GM19193 (cell line): ENCODE results near the gene EIF2B4.

Source experiments
- POLR2A ChIP-seq: IDR thresholded peaks from 4 replicates; pipeline ENCODE4 v1.6.1; 2011; ENCODE audit not compliant: insufficient read depth, insufficient read length; ENCODE audit errors: extremely low read depth

EIF2B4 gene

DNA sequence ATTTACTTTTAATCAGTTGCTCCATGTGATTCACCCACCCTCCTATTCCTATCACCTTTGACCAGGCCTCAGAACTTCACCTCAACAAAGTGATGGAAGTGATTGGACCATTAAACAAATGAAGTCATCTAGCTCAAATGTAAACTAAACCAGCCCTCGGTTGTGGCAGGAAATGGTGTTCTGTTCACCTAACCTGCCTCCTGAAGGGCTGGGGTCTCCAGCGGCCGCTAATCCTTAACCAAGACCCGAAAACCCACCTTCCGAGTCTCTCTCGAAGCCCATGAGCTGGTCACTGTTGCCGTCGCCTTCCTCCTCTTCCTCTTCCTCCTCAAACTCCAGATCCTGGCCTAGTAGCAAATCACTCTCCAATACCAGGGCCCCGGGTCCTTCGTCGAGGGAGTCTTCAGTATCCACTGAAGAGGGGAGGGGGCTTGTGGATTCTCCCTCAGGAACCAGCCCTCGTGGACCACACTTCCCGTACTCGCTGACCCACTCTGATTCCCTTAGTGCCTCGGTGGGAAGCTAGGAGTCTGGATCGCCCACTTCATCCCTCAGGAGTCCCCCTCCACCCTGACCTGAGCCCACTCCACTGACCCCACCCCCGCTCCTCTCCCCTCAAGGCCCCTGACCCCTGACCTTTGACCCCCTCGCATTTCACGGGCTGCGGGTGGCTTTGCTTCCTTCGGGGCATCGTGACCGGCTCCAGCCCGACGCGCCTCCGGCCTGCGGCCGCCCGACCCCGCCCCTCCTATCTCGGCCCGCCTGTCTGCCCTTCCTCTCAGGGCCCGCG lies 9.9 kb upstream of the EIF2B4 start:
- TF ChIP-seq POLR2A = no peak

DNA sequence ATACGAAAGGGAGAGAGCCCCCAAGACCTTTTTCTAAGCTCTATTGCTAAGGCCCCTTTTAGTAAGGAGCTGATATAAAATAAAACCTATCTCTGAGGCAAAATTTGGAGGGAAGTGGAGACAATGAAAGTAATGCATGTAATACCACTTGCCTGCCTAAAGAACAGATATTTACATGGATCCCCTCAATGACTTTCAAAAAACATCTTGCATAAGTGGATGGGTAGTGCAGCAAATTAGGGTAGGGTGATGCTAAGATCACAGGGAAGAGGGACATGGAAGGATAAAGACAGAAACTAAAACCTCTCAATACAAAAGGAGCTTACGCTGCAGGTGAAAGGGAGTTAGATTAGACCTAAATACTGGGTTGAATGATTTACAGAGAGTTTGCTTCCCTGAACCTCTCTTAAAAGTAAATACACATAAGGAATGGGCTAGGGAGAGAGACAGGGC lies 9.3 kb upstream of the EIF2B4 start:
- no peak for TF ChIP-seq POLR2A

DNA sequence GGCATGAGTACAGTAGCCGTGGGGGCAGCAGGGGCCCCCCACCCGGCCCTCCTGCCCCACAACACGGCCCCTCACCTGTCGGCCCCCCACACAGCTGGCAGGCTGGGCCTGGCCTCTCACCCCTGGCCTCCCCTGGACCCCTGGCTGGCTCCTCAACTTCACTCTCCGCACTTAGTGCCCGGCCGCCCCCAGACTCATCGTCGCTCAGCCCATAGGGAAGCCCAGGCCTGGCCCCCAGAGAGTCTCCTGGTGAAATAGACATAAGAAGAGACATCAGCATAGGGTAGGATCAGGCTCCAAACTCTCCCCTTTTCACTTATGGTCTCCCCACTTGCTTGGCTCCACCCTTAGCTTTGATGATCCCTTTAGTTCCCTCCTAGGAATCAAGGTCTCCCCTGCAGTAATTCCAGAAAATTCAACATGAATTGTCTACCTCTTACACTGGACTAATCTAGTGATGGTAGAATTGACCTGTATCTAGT lies 8.7 kb upstream of the EIF2B4 start:
- no peak for TF ChIP-seq POLR2A

DNA sequence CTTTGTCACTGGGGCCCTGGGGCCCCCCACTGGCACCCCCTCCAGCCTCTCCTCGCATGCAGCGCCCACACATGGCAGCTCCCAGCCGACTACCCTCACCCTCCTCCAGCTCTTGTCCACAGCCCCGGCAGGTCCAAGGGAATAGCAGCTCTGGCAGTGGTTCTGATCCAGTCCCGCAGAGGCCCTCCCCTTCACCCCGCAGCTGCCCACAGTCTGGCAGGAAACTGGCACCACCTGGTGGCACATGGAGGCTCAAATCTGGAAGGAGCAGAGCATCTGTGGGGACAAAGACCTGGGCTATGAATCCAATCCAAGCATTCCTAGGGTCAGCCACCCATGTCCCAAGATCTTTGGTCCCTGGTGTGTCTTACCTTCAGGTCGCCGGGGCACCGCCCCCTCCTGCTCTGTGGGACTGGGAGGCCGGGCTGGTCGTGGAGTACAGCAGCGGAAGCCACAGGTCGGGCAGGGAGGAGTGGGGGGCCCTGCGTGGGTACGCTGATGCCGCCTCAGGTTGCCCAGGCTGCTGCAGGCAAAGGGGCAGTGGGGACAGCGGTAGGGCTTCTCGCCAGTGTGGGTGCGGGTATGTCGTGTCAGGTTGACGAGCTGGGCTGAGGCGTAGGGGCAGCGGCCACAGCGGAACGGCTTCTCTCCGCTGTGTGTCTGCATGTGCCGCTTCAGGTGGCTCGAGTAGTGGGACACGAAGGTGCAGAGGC lies 8.1 kb upstream of the EIF2B4 start:
- peak; percentile 3 for TF ChIP-seq POLR2A

DNA sequence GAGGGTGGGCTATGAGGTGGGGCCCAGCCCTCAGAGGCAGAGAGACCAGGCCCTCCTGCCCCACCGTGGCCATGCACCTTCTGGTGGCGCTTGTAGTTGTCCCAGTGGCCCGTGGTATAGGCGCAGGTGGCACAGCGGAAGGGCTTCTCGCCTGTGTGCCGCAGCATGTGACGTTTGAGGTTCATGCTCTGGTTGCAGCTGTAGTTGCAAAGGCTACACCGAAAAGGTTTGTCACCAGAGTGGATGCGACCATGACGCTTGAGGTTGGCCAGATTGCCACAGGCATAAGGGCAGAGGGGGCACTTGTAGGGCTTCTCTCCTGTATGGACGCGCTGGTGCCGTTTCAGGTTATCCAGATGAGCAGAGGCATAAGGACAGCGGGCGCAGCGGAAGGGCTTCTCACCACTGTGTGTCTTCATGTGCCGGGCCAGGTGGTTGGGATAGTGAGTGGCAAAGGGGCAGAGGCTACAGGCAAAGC lies 7.5 kb upstream of the EIF2B4 start:
- TF ChIP-seq POLR2A = peak; percentile 33

DNA sequence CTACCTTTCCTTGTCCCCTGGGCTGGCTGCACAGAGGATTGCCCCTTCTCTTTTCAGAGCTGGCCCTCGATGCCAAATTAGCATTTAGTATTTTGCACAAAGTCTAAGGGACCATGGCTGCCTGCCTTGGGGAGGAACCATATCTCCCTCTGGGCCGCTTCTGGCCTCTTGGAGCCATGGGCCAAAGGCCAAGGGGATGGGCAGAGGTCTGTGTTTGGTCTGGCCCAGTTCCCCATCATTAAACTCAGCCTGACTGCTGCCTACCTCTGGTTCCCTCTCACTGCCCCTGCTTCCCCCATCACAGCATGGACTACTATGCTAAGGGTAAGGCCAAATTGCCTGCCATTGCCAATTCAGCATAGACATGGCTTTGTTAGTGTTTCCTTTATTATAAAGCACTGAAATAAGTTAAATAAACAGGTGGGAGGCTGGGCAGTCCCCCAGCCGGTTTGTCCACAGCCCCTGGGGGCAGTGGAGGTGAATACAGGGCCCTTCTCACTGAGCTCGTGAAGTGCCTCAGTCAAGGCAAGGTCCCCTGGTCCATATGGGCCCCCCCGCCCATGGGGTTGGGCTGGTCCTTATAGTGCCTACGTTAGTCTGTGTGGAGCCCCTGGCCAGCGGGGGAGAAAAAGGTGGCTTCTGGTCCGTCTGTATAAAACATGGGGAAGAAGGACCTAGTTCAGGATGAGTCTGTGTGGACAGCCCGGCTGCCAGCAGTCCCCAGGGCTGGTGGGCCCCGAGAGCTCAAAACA lies 6.9 kb upstream of the EIF2B4 start:
- no peak for TF ChIP-seq POLR2A

DNA sequence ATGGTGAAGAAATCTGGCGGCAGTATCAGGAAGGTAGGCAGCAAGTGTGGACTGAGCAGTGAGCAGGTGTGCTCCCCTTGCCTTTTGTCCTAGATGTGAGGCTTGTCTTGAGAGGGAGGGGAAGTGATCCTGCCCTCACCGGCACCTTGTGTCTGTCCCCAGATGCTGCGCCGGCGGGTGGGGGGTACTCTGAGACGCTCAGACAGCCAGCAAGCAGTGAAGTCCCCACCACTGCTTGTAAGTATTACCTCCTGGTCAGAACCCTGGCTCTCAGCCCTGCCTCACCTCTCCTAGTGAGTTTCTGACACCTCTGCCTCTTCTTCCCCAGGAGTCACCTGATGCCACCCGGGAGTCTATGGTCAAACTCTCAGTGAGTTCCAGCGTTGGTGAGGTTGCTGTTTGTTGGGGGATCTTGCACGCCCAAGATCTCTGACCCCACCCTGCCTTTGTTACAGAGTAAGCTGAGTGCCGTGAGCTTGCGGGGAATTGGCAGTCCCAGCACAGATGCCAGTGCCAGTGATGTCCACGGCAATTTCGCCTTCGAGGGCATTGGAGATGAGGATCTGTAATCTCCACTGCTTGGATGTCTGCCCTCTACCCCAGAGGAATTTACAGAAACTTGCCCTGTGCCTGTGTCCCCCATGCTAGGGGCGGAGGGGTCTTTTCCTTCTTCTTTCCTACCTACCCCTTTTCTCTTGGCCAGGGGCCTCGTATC lies 6.2 kb upstream of the EIF2B4 start:
- peak; percentile 21 for TF ChIP-seq POLR2A

DNA sequence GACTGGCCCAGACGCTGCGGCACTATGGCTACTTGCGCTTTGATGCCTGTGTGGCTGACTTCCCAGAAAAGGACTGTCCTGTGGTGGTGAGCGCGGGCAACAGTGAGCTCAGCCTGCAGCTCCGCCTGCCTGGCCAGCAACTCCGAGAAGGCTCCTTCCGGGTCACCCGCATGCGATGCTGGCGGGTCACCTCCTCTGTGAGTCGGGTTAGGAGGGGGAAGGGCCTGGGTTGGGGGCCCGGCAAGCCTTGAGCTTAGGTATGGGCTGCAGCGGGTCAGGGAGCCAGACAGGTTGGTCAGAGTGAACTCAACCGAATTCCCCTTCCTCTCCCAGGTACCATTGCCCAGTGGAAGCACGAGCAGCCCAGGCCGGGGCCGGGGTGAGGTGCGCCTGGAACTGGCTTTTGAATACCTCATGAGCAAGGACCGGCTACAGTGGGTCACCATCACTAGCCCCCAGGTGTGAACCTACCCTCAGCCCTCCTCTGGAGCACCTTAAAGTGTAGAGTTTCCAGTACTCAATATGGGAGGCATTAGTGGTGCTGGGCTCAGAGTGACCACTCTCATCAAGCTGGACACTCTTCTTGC lies 5.5 kb upstream of the EIF2B4 start:
- no peak for TF ChIP-seq POLR2A

DNA sequence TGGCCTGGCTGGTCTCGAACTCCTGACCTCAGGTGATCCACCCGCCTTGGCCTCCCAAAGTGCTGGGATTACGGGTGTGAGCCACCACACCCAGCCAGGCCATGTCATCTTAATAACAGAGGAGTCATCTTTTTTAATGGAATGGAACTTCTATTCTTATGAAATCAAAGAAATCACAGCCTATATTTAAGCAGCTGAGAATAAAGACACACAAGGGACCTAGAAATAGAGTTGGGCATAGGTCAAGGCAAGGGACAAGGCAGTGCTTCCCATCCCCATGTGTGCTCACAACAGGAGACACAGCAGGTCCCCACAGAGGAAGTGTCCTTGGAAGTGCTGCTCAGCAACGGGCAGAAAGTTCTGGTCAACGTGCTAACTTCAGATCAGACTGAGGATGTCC lies 3.4 kb upstream of the EIF2B4 start:
- TF ChIP-seq POLR2A = no peak

DNA sequence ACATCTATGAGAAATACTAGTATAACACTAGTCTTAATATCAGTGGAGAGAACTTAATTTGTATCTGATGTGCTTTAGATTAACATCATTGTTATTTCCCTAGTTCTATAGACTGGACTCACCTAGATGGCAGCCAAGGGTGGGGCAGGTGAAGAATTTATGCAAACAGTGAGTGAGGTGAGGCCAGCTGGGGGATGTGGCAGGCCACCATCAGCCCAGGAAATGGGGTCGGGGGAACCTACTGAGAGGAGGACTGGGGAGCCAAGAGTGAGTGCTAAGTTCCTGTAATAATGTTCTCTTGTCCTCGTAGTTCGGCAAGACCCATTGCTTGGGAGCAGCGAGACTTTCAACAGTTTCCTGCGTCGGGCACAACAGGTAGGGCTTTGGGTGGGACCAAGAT lies 2.8 kb upstream of the EIF2B4 start:
- no peak for TF ChIP-seq POLR2A

DNA sequence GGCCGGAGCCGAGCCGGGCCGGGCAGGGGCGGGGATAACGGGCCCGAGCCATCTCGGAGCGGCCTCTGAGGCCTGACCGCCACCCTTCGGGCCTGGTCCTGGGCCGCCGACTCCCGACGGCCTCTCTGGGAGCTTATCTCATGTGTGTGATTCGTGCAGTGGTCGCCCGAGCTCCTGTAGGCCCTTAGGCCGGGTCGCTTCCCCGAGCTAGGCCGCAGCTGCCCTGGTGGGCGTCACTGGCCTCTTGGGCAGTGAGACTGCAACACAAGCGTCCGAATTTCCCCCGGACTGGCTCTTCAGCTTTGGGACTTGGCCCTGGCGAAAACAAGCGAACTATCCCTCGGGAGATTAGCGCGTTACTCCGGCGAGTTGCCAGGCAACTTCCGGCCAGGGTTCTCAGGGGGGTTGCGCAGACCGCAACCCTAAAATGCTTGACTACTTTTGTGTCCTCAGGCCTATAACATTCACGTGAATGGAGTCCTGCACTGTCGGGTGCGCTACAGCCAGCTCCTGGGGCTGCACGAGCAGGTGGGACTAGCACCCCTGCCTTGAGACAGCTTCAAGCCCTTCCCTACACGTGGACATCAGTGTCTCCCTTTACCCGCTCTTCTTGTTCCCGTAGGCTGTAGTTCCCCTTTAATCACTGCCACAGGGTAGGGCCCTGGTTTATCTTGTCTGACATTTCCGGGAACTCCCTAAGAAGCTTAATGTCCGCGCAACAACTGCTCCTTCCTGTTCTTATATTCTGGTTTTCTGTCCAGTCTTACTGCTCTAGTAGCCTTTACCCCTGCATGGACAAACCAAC lies 880 bp upstream of the EIF2B4 start:
- TF ChIP-seq POLR2A = peak; percentile 37

DNA sequence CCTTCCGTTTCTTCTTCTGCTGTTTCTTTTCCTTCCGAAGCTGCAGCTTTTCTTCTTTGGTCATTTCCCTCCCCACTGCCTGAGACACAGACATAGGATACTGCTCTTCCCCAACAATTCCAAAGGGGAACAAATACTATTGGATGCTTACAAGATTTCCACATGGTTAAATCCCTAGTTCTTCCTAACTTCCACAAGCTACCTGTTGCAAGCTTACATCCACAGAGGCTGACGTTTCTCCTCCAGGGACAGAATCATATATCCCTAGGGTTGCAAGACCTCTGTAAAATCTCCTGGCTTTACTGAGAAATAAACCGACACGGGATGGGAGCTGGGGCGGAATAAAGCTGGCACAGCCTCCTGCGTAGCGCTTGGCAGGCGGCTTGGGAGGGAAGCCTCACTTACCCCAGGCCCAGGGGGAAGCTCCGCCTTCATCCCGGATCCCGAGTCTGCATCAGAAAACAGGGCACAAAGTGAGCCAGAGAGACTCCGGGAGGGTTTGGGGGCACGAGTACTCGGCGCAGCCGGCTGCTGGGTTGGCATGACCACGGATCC lies 590 bp downstream of the EIF2B4 start:
- TF ChIP-seq POLR2A = no peak

DNA sequence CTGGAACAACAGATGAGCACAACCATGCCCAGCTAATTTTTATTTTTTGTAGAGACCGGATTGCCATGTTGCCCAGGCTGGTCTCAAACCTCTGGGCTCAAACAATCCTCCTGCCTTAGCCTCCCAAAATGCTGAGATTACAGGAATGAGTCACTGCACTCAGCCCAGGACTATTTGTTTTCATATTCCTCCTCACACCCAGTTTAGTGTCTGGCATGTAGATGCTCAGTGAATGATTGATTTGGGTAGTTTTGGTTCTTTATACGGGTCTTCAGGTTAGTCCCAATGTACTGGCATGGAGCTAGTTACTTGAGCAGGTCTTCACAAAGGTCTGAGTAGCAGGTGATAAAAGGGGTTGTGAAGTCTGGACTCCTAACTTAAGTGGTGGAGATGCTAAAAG lies 6.2 kb downstream of the EIF2B4 start:
- TF ChIP-seq POLR2A = no peak
